H9 (cell line): ENCODE measurements around the gene CEP41. TPM values are rescaled to one million over a fixed set of nuclear protein-coding genes. Genes with fewer than 3 reads are reported as not detected.

ENCODE experiments used
- DNase-seq: peaks from one replicate; pipeline ENCODE4 v3.0.0-alpha.2; 2017
- H2AFZ ChIP-seq: one replicate; pipeline ENCODE4 v1.6.1; 2013; ENCODE audit warnings: mild to moderate bottlenecking, low read length, control low read depth, moderate library complexity
- H2AK5ac ChIP-seq: 2 replicates; pipeline ENCODE4 v1.6.1; 2013; ENCODE audit warnings: low read length, control low read depth, mixed read lengths; ENCODE audit not compliant: insufficient read length
- H2BK120ac ChIP-seq: one replicate; pipeline ENCODE4 v1.6.1; 2013; ENCODE audit warnings: low read depth, mild to moderate bottlenecking, low read length, control low read depth, inconsistent platforms; ENCODE audit not compliant: poor library complexity, severe bottlenecking
- H2BK12ac ChIP-seq: 2 replicates; pipeline ENCODE4 v1.6.1; 2013; ENCODE audit warnings: low read length, control low read depth, mixed read lengths, low read depth; ENCODE audit not compliant: insufficient read length
- H2BK15ac ChIP-seq: 2 replicates; pipeline ENCODE4 v1.6.1; 2013; ENCODE audit warnings: low read depth, low read length, control low read depth
- H2BK20ac ChIP-seq: one replicate; pipeline ENCODE4 v1.6.1; 2013; ENCODE audit warnings: low read depth, mild to moderate bottlenecking, low read length, control low read depth, inconsistent platforms; ENCODE audit not compliant: poor library complexity, severe bottlenecking
- H2BK5ac ChIP-seq: 2 replicates; pipeline ENCODE4 v1.6.1; 2013; ENCODE audit warnings: low read length, control low read depth, mixed read lengths; ENCODE audit not compliant: insufficient read length
- H3K14ac ChIP-seq: 2 replicates; pipeline ENCODE4 v1.6.1; 2013; ENCODE audit warnings: low read length, control low read depth; ENCODE audit not compliant: insufficient read depth
- H3K18ac ChIP-seq: 2 replicates; pipeline ENCODE4 v1.6.1; 2013; ENCODE audit warnings: low read depth, mild to moderate bottlenecking, mixed read lengths, low read length, control low read depth; ENCODE audit not compliant: insufficient read length
- H3K23ac ChIP-seq: 2 replicates; pipeline ENCODE4 v1.6.1; 2013; ENCODE audit warnings: low read length, control low read depth, mixed read lengths, low read depth; ENCODE audit not compliant: insufficient read length
- H3K23me2 ChIP-seq: 2 replicates; pipeline ENCODE4 v1.6.1; 2013; ENCODE audit warnings: low read depth, mild to moderate bottlenecking, mixed read lengths, low read length, control low read depth; ENCODE audit not compliant: insufficient read length, poor library complexity, severe bottlenecking
- H3K27ac ChIP-seq: 2 replicates; pipeline ENCODE4 v1.5.1; 2013; ENCODE audit warnings: low read length, control low read depth, mixed read lengths, low read depth; ENCODE audit not compliant: insufficient read length
- H3K27me3 ChIP-seq: 2 replicates; pipeline ENCODE4 v1.6.1; 2013; ENCODE audit warnings: low read length, control low read depth, inconsistent platforms; ENCODE audit not compliant: insufficient read depth
- H3K4ac ChIP-seq: 2 replicates; pipeline ENCODE4 v1.6.1; 2013; ENCODE audit warnings: low read depth, mild to moderate bottlenecking, control low read depth, inconsistent platforms, low read length, moderate library complexity
- H3K4me1 ChIP-seq: 2 replicates; pipeline ENCODE4 v1.6.1; 2013; ENCODE audit warnings: low read length, control low read depth, inconsistent platforms; ENCODE audit not compliant: insufficient read depth
- H3K4me2 ChIP-seq: 2 replicates; pipeline ENCODE4 v1.6.1; 2013; ENCODE audit warnings: low read length, control low read depth, mixed read lengths; ENCODE audit not compliant: insufficient read length, insufficient read depth
- H3K56ac ChIP-seq: 2 replicates; pipeline ENCODE4 v1.6.1; 2013; ENCODE audit warnings: low read depth, mild to moderate bottlenecking, mixed read lengths, low read length, control low read depth; ENCODE audit not compliant: insufficient read length
- H3K79me1 ChIP-seq: 2 replicates; pipeline ENCODE4 v1.6.1; 2013; ENCODE audit warnings: low read depth, mild to moderate bottlenecking, moderate library complexity, low read length, control low read depth, inconsistent platforms; ENCODE audit not compliant: insufficient read depth, poor library complexity, severe bottlenecking
- H3K79me2 ChIP-seq: 2 replicates; pipeline ENCODE4 v1.6.1; 2013; ENCODE audit warnings: low read length, control low read depth, inconsistent platforms; ENCODE audit not compliant: insufficient read depth
- H3K9ac ChIP-seq: 2 replicates; pipeline ENCODE4 v1.6.1; 2013; ENCODE audit warnings: low read length, control low read depth, mixed read lengths; ENCODE audit not compliant: insufficient read length; ENCODE audit errors: extremely low read depth
- H3K9me3 ChIP-seq: one replicate; pipeline ENCODE4 v1.6.1; 2013; ENCODE audit warnings: low read depth, low read length, inconsistent platforms; ENCODE audit not compliant: control insufficient read depth
- H3T11ph ChIP-seq: one replicate; pipeline ENCODE4 v1.6.1; 2013; ENCODE audit warnings: mild to moderate bottlenecking, low read length, control low read depth, inconsistent platforms
- H4K20me1 ChIP-seq: one replicate; pipeline ENCODE4 v1.6.1; 2013; ENCODE audit not compliant: control insufficient read depth, insufficient read length, insufficient read depth
- H4K5ac ChIP-seq: 2 replicates; pipeline ENCODE4 v1.6.1; 2013; ENCODE audit warnings: low read depth, mild to moderate bottlenecking, mixed read lengths, low read length, control low read depth; ENCODE audit not compliant: insufficient read length
- H4K8ac ChIP-seq: replicated peaks from 2 replicates; pipeline ENCODE4 v1.6.1; 2013; ENCODE audit warnings: low read length, control low read depth, mixed read lengths, low read depth; ENCODE audit not compliant: insufficient read length
- H4K91ac ChIP-seq: 2 replicates; pipeline ENCODE4 v1.6.1; 2013; ENCODE audit warnings: low read depth, mild to moderate bottlenecking, moderate library complexity, mixed read lengths, low read length, control low read depth; ENCODE audit not compliant: insufficient read length
- H3K27ac Mint-ChIP-seq, 3 experiments: 2 replicates in 2 of 3; 3 replicates in 1 of 3; pipeline ENCODE4 v1.8.0; 2020 to 2021; ENCODE audit warnings: mixed read lengths in 3 of 3, mild to moderate bottlenecking in 1 of 3, moderate library complexity in 1 of 3
- H3K27me3 Mint-ChIP-seq: 2 replicates; pipeline ENCODE4 v1.8.0; 2021; ENCODE audit warnings: low read depth, mild to moderate bottlenecking, moderate library complexity, mixed read lengths
- H3K36me3 Mint-ChIP-seq, 3 experiments: 2 replicates in 2 of 3; 3 replicates in 1 of 3; pipeline ENCODE4 v1.8.0; 2020 to 2021; ENCODE audit warnings: low read depth in 3 of 3, mixed read lengths in 3 of 3; ENCODE audit not compliant: insufficient read depth in 1 of 3
- H3K4me1 Mint-ChIP-seq, 2 experiments: 2 replicates each; pipeline ENCODE4 v1.8.0; 2020; ENCODE audit warnings: mixed read lengths in 2 of 2
- H3K4me3 Mint-ChIP-seq, 2 experiments: 2 replicates in 1 of 2; 3 replicates in 1 of 2; pipeline ENCODE4 v1.8.0; 2020 to 2021; ENCODE audit warnings: mild to moderate bottlenecking in 2 of 2, mixed read lengths in 2 of 2, moderate library complexity in 1 of 2
- H3K9me3 Mint-ChIP-seq, 2 experiments: 2 replicates in 1 of 2; 3 replicates in 1 of 2; pipeline ENCODE4 v1.8.0; 2020; ENCODE audit warnings: mild to moderate bottlenecking in 2 of 2, mixed read lengths in 2 of 2, moderate library complexity in 1 of 2
- WGBS: extraction: QIAGEN DNeasy Blood & Tissue Kit; methylation state at CpG from one replicate; pipeline ENCODE4 v1.1.7; 2013; ENCODE audit warnings: missing lambda C conversion rate, low lambda C conversion rate, mixed read lengths; ENCODE audit not compliant: insufficient read length; ENCODE audit errors: extremely low coverage; 5-methylcytosine and 5-hydroxymethylcytosine counted together
- total RNA-seq: library from RNA; stranded (reverse); gene quantifications from 2 replicates; pipeline ENCODE4 v1.2.1, GENCODE V29; 2021
- TF ChIP-seq, protein P1 (sequence below): fragments of 200-600 bp; sonication (generic); conservative IDR thresholded peaks from 3 replicates; pipeline ENCODE4 v1.8.0; 2021; ENCODE audit warnings: antibody characterized with exemption, mild to moderate bottlenecking

Gene CEP41
- total RNA-seq, 1 experiment from 2014 or later = 9.7 TPM

DNA sequence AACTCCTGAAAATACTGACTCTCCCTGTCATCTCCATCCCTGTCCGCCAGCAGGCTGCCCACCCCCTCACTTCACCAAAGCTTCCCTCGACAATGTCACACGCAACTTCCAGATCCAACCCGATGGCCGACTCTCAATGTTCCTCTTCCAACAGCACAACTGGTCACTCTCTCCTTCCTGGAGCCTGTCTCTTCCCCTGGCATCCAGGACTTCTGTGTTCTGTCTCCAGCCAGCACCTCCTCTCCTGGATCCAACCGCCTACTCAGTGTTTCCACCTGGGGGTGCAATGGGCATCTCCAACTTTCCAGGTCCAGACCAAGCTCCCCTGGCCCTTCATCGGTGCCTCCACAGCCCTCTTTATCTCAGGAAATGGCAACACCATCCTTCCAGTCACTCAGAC, 87.6 kb downstream of the CEP41 start:
- no CpG with 5 or more reads among the region's 7 CpGs for WGBS
- H3K9ac ChIP-seq = no peak overlapping the region
- no peaks in the 10 kb centered on the region for H3K23me2 ChIP-seq
- H3K79me1 ChIP-seq = no peaks in the 10 kb centered on the region
- no peak overlapping the region for H2BK15ac ChIP-seq
- no peak overlapping the region for H3K23ac ChIP-seq
- H4K91ac ChIP-seq = no peak overlapping the region
- no peak overlapping the region for H3K4me2 ChIP-seq
- H3K4me1 ChIP-seq = peaks cover 10% of the 10 kb centered on the region; the same call in 1 of the 2 replicates
- no peaks in the 10 kb centered on the region for H3K27me3 ChIP-seq
- no peak overlapping the region for H3K4ac ChIP-seq
- H2AK5ac ChIP-seq = no peak overlapping the region
- no peak overlapping the region for H3T11ph ChIP-seq
- Mint-ChIP-seq H3K4me3 (no peak overlapping the region), H3K36me3 (no peaks in the 10 kb centered on the region), H3K27me3 (peaks cover 2% of the 10 kb centered on the region; the same call in 1 of the 2 replicates), H3K27ac (peak overlapping the region in 1 of 3 experiments; percentile 54; a peak in 1 of 7 replicates), H3K4me1 (peaks cover 43 to 48% of the 10 kb centered on the region in 2 experiments), H3K9me3 (no peaks in the 10 kb centered on the region)
- H3K56ac ChIP-seq = no peak overlapping the region
- H3K27ac ChIP-seq = no peak overlapping the region
- H4K8ac ChIP-seq = no peak overlapping the region
- no peak overlapping the region for H3K14ac ChIP-seq
- H4K5ac ChIP-seq = no peak overlapping the region
- H2BK5ac ChIP-seq = no peak overlapping the region
- H2BK12ac ChIP-seq = no peak overlapping the region
- DNase-seq = no peak
- H4K20me1 ChIP-seq = no peaks in the 10 kb centered on the region
- TF ChIP-seq, protein P1, sequence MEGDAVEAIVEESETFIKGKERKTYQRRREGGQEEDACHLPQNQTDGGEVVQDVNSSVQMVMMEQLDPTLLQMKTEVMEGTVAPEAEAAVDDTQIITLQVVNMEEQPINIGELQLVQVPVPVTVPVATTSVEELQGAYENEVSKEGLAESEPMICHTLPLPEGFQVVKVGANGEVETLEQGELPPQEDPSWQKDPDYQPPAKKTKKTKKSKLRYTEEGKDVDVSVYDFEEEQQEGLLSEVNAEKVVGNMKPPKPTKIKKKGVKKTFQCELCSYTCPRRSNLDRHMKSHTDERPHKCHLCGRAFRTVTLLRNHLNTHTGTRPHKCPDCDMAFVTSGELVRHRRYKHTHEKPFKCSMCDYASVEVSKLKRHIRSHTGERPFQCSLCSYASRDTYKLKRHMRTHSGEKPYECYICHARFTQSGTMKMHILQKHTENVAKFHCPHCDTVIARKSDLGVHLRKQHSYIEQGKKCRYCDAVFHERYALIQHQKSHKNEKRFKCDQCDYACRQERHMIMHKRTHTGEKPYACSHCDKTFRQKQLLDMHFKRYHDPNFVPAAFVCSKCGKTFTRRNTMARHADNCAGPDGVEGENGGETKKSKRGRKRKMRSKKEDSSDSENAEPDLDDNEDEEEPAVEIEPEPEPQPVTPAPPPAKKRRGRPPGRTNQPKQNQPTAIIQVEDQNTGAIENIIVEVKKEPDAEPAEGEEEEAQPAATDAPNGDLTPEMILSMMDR = no peak
- H2AFZ ChIP-seq = no peak overlapping the region
- no peak overlapping the region for H2BK20ac ChIP-seq
- H2BK120ac ChIP-seq = no peak overlapping the region
- no peaks in the 10 kb centered on the region for H3K9me3 ChIP-seq
- no peak overlapping the region for H3K18ac ChIP-seq
- H3K79me2 ChIP-seq = no peaks in the 10 kb centered on the region
